LNCAP (cell line): ENCODE results near the gene CTDSPL.

ENCODE experiments used
- CTCF ChIP-seq: fragments of 450-650 bp; IDR thresholded peaks from 2 replicates; pipeline ENCODE4 v1.5.1; 2017; ENCODE audit warnings: mild to moderate bottlenecking

CTDSPL gene

GRCh38 chr3:37980462-37981347 lies 119.0 kb downstream of the CTDSPL start:
- no peak for TF ChIP-seq CTCF

- TF ChIP-seq CTCF, result no peak
Observed at GRCh38 chr3:37981348-37981664, 119.6 kb downstream of the CTDSPL start.

GRCh38 chr3:37982331-37982730 lies 120.7 kb downstream of the CTDSPL start:
- no peak for TF ChIP-seq CTCF

- no peak for TF ChIP-seq CTCF
Observed at GRCh38 chr3:37984051-37984450, 122.4 kb downstream of the CTDSPL start.

GRCh38 chr3:37984596-37984995 lies 122.9 kb downstream of the CTDSPL start:
- no peak for TF ChIP-seq CTCF

- 0 out of 2 replicates have a peak, but pooled peaks have one; percentile 10 for TF ChIP-seq CTCF
Observed at GRCh38 chr3:37985637-37986320, 124.1 kb downstream of the CTDSPL start.

- no peak for TF ChIP-seq CTCF
Observed at GRCh38 chr3:37986479-37987314, 125.0 kb downstream of the CTDSPL start.
